IgD-negative memory B cell (primary cell): Measurements from ENCODE around the gene DAZAP1. TPM values are rescaled to one million over a fixed set of nuclear protein-coding genes. Genes with fewer than 3 reads are reported as not detected.

ENCODE experiments used
- H3K27ac Mint-ChIP-seq, 3 donors: one replicate each; pipeline ENCODE4 v1.8.0; 2020 to 2022; ENCODE audit warnings: mild to moderate bottlenecking in 3 of 3, mixed read lengths in 3 of 3, moderate library complexity in 1 of 3
- H3K27me3 Mint-ChIP-seq: one replicate; pipeline ENCODE4 v1.8.0; 2021; ENCODE audit warnings: mixed read lengths
- H3K36me3 Mint-ChIP-seq: one replicate; pipeline ENCODE4 v1.8.0; 2020; ENCODE audit warnings: mild to moderate bottlenecking, mixed read lengths
- H3K4me1 Mint-ChIP-seq, 3 donors: one replicate each; pipeline ENCODE4 v1.8.0; 2020 to 2022; ENCODE audit warnings: mixed read lengths in 3 of 3, mild to moderate bottlenecking in 1 of 3
- H3K4me3 Mint-ChIP-seq, 4 donors: one replicate each; pipeline ENCODE4 v1.8.0; 2020 to 2022; ENCODE audit warnings: mild to moderate bottlenecking in 4 of 4, mixed read lengths in 4 of 4, moderate library complexity in 3 of 4
- H3K9me3 Mint-ChIP-seq, 3 donors: one replicate each; pipeline ENCODE4 v1.8.0; 2020 to 2021; ENCODE audit warnings: mixed read lengths in 3 of 3, mild to moderate bottlenecking in 1 of 3
- polyA plus RNA-seq: library from polyadenylated mRNA; unstranded; fragments of 300-500 nt; fragmentation: Illumina TruSeq; gene quantifications from one replicate; pipeline ENCODE4 v1.2.3, GENCODE V29; 2021

DAZAP1 gene
- polyA plus RNA-seq, 1 donor from 2014 or later: 7.2 TPM

DNA sequence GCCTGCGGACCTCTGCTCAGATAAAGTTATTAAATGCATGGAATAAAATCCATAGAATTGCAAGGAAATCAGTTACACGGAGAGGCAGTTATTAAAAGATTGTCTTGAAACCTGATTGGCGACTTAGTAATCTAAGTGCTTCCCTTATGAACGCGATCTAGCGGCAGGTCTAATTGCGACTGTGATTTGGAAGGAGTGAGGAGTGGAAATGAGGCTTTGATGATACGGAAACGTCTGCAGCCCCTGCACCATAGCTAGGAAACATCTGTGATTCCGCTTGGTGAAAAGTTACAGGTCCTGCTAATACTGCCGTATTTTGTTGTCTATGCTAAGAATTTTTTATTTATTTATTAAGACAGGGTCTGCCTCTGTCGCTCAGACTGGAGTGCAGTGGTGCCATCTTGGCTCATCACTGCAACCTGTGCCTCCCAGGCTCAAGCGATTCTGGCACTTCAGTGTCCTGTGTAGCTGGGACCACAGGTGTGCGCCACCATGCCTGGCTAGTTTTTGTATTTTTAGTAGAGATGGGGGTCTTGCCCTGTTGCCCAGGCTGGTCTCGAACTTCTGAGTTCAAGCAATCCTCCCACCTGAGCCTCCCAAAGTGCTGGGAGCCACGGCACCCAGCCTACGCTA lies 22.8 kb upstream of the DAZAP1 start:
- Mint-ChIP-seq H3K27ac (peak overlapping the region; percentile 33 to 74 (median 65)), H3K27me3 (peaks cover 4% of the 10 kb centered on the region), H3K9me3 (peaks cover 0 to 9% (median 0%) of the 10 kb centered on the region in 3 donors), H3K36me3 (peaks cover 5% of the 10 kb centered on the region), H3K4me3 (peak overlapping the region; percentile 92 to 100 (median 98)), H3K4me1 (peaks cover 12 to 17% (median 14%) of the 10 kb centered on the region in 3 donors)

DNA sequence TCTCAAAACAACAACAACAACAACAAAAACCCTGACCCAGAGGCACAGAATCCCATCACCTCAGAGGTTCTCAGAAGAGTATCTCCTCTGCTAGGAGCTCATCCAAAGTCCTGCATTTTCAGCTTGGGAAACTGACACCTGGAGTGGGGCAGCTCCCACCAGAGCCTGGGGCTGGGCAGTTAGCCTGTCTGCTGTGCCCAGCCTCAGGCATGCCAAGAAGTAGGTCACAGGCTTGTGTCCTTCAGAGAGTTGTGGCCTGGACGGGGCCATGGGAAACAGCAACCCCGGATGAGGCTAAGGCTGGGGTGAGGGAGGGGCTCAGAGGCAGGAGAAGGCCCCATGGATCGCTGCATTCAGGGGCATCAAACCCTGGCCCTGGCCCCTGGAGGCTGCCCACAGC lies 21.6 kb upstream of the DAZAP1 start:
- peaks cover 4% of the 10 kb centered on the region for H3K27me3 Mint-ChIP-seq
- peaks cover 5% of the 10 kb centered on the region for H3K36me3 Mint-ChIP-seq
- peaks cover 0 to 9% (median 0%) of the 10 kb centered on the region in 3 donors for H3K9me3 Mint-ChIP-seq
- H3K4me1 Mint-ChIP-seq: peaks cover 12 to 17% (median 14%) of the 10 kb centered on the region in 3 donors
- H3K4me3 Mint-ChIP-seq: peak overlapping the region in 2 of 4 donors; percentile 82 to 92
- peak overlapping the region in 1 of 3 donors; percentile 71 for H3K27ac Mint-ChIP-seq

GRCh38 chr19:1386945-1387683 lies 20.3 kb upstream of the DAZAP1 start:
- Mint-ChIP-seq H3K27ac (peak overlapping the region in 1 of 3 donors; percentile 83), H3K4me3 (peak overlapping the region in 2 of 4 donors; percentile 33 to 60)

GRCh38 chr19:1387684-1388636 lies 19.4 kb upstream of the DAZAP1 start:
- H3K27ac Mint-ChIP-seq: no peak overlapping the region
- H3K27me3 Mint-ChIP-seq: peaks cover 4% of the 10 kb centered on the region
- H3K9me3 Mint-ChIP-seq: peaks cover 0 to 7% (median 0%) of the 10 kb centered on the region in 3 donors
- H3K4me1 Mint-ChIP-seq: peaks cover 10 to 14% (median 13%) of the 10 kb centered on the region in 3 donors
- peaks cover 8% of the 10 kb centered on the region for H3K36me3 Mint-ChIP-seq
- peak overlapping the region in 1 of 4 donors; percentile 53 for H3K4me3 Mint-ChIP-seq

More at GRCh38 chr19:1386945-1387683, 20.3 kb upstream of the DAZAP1 start:
- H3K4me1 Mint-ChIP-seq: peaks cover 12 to 17% (median 15%) of the 10 kb centered on the region in 3 donors
- H3K27me3 Mint-ChIP-seq: peaks cover 4% of the 10 kb centered on the region
- peaks cover 0 to 9% (median 0%) of the 10 kb centered on the region in 3 donors for H3K9me3 Mint-ChIP-seq
- peaks cover 5% of the 10 kb centered on the region for H3K36me3 Mint-ChIP-seq

DNA sequence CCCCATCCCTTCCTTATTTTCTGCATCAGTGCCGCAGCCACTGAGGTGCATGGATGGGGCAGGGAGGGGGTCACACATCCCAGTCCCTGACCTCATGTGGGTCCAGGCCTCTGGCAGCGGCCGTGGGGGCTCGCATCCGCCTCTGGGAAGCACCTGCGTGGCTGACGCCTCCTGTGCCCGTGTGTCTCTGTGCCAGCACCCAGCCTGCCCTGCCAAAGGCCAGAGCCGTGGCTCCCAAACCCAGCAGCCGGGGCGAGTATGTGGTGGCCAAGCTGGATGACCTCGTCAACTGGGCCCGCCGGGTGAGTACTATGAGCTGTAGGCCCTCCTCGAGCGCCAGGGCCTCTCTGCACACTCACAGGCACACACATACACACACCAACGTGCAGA lies 18.8 kb upstream of the DAZAP1 start:
- Mint-ChIP-seq H3K4me3 (peak overlapping the region in 1 of 4 donors; percentile 10), H3K36me3 (peaks cover 8% of the 10 kb centered on the region), H3K9me3 (peaks cover 0 to under 1% (median 0%) of the 10 kb centered on the region in 3 donors), H3K27me3 (peaks cover under 1% of the 10 kb centered on the region), H3K4me1 (peaks cover 4 to 8% (median 7%) of the 10 kb centered on the region in 3 donors), H3K27ac (peak overlapping the region in 1 of 3 donors; percentile 76)

DNA sequence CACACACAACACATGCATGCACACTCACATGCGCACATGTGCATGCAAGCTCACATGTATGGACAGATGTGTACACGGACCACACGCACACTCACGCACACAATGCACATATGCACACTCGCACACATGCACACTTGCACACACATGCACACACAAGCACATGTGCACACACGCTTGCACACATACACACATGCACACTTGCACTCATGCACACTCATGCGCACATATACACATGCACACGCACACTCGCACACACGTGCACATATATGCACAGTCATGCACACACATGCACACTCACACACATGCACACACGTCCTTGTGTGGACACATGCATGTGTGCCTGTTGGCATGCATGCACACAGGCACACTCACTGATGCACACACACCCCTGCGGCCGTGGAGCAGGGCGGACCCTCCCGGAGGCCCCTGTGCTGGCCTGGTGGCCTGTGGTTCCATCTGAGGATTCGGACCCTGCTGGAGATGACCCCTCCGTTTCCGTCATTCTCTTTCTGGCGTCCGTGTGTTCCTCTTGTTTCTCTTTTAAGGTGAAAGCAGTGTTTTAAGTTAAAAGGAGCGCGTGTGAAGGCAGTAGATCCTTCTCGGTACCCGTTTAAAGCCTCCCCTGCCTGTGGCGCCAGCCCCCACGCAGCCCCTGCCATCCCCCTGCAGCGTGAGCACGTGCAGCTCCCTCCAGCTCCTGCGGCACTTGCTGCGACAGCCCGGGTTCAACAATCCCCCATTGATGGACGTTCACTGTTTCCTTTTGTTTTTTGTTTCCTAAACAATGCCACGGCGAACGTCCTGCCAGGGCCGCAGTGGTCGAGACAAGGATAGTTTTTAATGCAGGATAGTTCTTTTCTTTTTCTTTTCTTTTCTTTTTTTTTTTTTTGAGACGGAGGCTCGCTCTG lies 18.1 kb upstream of the DAZAP1 start:
- H3K9me3 Mint-ChIP-seq: no peaks in the 10 kb centered on the region
- no peaks in the 10 kb centered on the region for H3K27me3 Mint-ChIP-seq
- H3K36me3 Mint-ChIP-seq: peaks cover 8% of the 10 kb centered on the region
- H3K4me1 Mint-ChIP-seq: peaks cover 3 to 8% (median 5%) of the 10 kb centered on the region in 3 donors
- H3K27ac Mint-ChIP-seq: peak overlapping the region in 2 of 3 donors; percentile 51 to 76
- peak overlapping the region in 1 of 4 donors; percentile 10 for H3K4me3 Mint-ChIP-seq

GRCh38 chr19:1390890-1391423 lies 16.4 kb upstream of the DAZAP1 start:
- Mint-ChIP-seq H3K4me1 (peaks cover 0 to 4% (median 0%) of the 10 kb centered on the region in 3 donors), H3K4me3 (no peak overlapping the region), H3K27ac (no peak overlapping the region), H3K27me3 (no peaks in the 10 kb centered on the region), H3K9me3 (no peaks in the 10 kb centered on the region), H3K36me3 (peaks cover 8% of the 10 kb centered on the region)

DNA sequence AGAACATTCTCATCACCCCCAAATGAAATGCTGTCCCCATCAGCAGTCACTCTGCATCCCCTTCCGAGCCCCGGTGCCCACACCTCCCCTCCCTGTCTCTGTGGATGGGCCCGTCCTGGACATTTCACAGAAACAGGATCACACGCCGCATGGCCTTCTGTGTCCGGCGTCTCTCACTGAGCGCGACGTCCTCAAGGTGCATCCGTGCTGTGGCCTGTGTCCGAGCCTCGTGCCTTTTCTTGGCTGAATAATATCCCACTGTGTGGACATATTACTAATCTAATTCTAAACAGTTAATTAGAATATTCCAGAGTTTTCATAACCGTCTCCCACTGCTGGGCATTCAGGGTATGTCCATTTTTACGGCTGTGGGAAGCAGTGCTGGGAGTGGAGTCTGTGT lies 15.0 kb upstream of the DAZAP1 start:
- peaks cover 0 to 2% (median 0%) of the 10 kb centered on the region in 3 donors for H3K4me1 Mint-ChIP-seq
- no peaks in the 10 kb centered on the region for H3K9me3 Mint-ChIP-seq
- peak overlapping the region in 1 of 4 donors; percentile 63 for H3K4me3 Mint-ChIP-seq
- no peaks in the 10 kb centered on the region for H3K27me3 Mint-ChIP-seq
- peaks cover 7% of the 10 kb centered on the region for H3K36me3 Mint-ChIP-seq
- no peak overlapping the region for H3K27ac Mint-ChIP-seq

GRCh38 chr19:1392939-1393530 lies 14.4 kb upstream of the DAZAP1 start:
- peaks cover 7% of the 10 kb centered on the region for H3K36me3 Mint-ChIP-seq
- no peak overlapping the region for H3K4me3 Mint-ChIP-seq
- H3K9me3 Mint-ChIP-seq: no peaks in the 10 kb centered on the region
- H3K4me1 Mint-ChIP-seq: peaks cover 0 to 2% (median 0%) of the 10 kb centered on the region in 3 donors
- H3K27ac Mint-ChIP-seq: no peak overlapping the region
- no peaks in the 10 kb centered on the region for H3K27me3 Mint-ChIP-seq

DNA sequence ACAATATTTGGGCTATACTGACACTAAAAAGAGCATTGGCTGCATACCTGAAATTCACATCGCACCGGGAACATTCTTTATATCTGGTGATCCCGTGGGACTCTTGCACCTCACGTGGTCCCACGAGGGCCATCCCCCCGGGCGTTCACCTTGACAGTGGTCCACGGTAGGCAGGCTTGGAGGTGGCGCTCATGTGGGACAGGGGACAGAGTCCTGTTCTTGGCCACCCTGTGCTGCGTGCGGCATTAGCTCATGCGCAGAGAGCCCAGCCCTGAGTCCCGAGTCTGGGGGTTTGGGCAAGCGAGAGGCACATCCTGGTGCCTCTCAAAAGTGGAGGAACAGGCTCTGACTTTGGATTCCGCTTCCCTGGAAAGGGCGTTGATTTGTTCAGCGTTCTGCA lies 13.5 kb upstream of the DAZAP1 start:
- no peaks in the 10 kb centered on the region for H3K27me3 Mint-ChIP-seq
- peak overlapping the region in 1 of 3 donors; percentile 62 for H3K27ac Mint-ChIP-seq
- H3K36me3 Mint-ChIP-seq: peaks cover 6% of the 10 kb centered on the region
- H3K4me3 Mint-ChIP-seq: no peak overlapping the region
- H3K9me3 Mint-ChIP-seq: no peaks in the 10 kb centered on the region
- peaks cover 0 to 2% (median 0%) of the 10 kb centered on the region in 3 donors for H3K4me1 Mint-ChIP-seq

DNA sequence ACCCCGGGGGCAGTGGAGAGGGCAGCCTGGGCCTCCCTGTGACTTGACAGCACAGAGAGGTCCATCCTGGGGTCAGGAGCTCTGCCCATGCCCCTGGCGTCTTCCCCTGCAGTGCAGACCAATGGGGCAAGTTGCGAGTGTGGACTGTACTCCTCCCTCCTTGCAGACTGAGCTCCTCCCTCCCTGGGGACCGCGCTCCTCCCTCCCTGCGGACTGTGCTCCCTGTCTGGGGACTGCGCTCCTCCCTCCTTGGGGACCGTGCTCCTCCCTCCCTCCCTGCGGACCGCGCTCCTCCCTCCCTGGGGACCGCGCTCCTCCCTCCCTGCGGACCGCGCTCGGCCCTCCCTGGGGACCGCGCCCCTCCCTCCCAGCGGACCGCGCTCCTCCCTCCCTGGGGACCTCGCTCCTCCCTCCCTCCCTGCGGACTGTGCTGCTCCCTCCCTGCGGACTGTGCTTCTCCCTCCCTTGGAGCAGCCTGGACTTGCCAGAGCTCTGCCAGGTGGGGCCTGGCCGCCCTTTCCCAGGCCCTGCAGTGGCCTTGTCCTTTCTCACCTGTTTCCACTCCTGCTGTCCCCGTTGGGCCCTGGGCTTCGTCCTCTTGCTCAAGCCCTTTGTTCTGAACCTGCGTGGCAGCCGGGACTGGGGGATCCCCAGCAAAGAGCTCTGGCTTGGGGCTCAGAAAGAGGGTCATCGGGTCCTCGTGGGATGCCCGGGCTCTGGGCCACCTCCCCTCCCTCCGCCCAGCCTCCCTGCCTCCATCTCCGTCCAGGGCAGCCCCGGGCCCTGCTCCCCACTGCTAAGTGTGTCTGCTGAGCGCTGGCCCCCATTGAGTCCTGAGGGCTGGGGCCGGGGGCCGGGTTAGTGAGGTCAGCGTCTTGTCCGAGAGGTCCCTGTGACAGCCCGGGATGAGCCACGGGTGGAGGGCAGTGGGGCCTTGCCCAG lies 12.9 kb upstream of the DAZAP1 start:
- H3K4me3 Mint-ChIP-seq: no peak overlapping the region
- H3K27ac Mint-ChIP-seq: peak overlapping the region in 1 of 3 donors; percentile 62
- no peaks in the 10 kb centered on the region for H3K27me3 Mint-ChIP-seq
- peaks cover 3% of the 10 kb centered on the region for H3K36me3 Mint-ChIP-seq
- no peaks in the 10 kb centered on the region for H3K9me3 Mint-ChIP-seq
- H3K4me1 Mint-ChIP-seq: peaks cover 0 to 2% (median 0%) of the 10 kb centered on the region in 3 donors

GRCh38 chr19:1395194-1396018 lies 12.0 kb upstream of the DAZAP1 start:
- peaks cover 0 to 2% (median 0%) of the 10 kb centered on the region in 3 donors for H3K4me1 Mint-ChIP-seq
- H3K27ac Mint-ChIP-seq: no peak overlapping the region
- no peaks in the 10 kb centered on the region for H3K9me3 Mint-ChIP-seq
- H3K4me3 Mint-ChIP-seq: no peak overlapping the region
- H3K27me3 Mint-ChIP-seq: no peaks in the 10 kb centered on the region
- peaks cover 3% of the 10 kb centered on the region for H3K36me3 Mint-ChIP-seq
